Lung microvascular endothelial cell (primary cell): ENCODE measurements around the gene IGF1R. TPM values are rescaled to one million over a fixed set of nuclear protein-coding genes. Genes with fewer than 3 reads are reported as not detected.
A peak's percentile ranks its signal among the peaks of the same experiment; 100 is the strongest.

Experiments
- DNase-seq, 2 donors: peaks; one replicate each; pipeline versions ENCODE4 v3.0.0 to v3.0.0-alpha.2; 2010; ENCODE audit warnings: low read depth in 2 of 2
- total RNA-seq: library from RNA; depleted of rRNA; stranded (reverse); fragments of >200 nt; gene quantifications from 2 replicates; pipeline ENCODE4 v1.2.1, GENCODE V29; 2014

The IGF1R gene
- total RNA-seq, 1 donor from 2014 or later, result 20.4 TPM

- no peak for DNase-seq
These were observed 206.9 kb downstream of the IGF1R start for GRCh38 chr15:98855067-98855814.

GRCh38 chr15:98855815-98856531 lies 207.6 kb downstream of the IGF1R start:
- no peak for DNase-seq

- DNase-seq, result no peak
These were observed 208.2 kb downstream of the IGF1R start for GRCh38 chr15:98856532-98856907.

- peak; percentile 15 to 49 for DNase-seq
These were observed 210.3 kb downstream of the IGF1R start for GRCh38 chr15:98858610-98859023.

GRCh38 chr15:98859149-98859548 lies 210.8 kb downstream of the IGF1R start:
- DNase-seq, result no peak

- DNase-seq, result no peak
These were observed 212.1 kb downstream of the IGF1R start for GRCh38 chr15:98860281-98861041.

GRCh38 chr15:98861188-98861587 lies 212.8 kb downstream of the IGF1R start:
- DNase-seq, result no peak

GRCh38 chr15:98863983-98864382 lies 215.6 kb downstream of the IGF1R start:
- no peak for DNase-seq

- DNase-seq, result peak; percentile 73 to 81
These were observed 217.3 kb downstream of the IGF1R start for GRCh38 chr15:98865397-98866339.

- peak; percentile 85 to 91 for DNase-seq
These were observed 218.2 kb downstream of the IGF1R start for GRCh38 chr15:98866511-98866910.

- DNase-seq, result no peak
These were observed 220.2 kb downstream of the IGF1R start for GRCh38 chr15:98868564-98868963.

- DNase-seq, result no peak
These were observed 222.4 kb downstream of the IGF1R start for GRCh38 chr15:98870788-98871187.

GRCh38 chr15:98872774-98873173 lies 224.4 kb downstream of the IGF1R start:
- no peak for DNase-seq

GRCh38 chr15:98873441-98874218 lies 225.3 kb downstream of the IGF1R start:
- no peak for DNase-seq

- no peak for DNase-seq
These were observed 226.0 kb downstream of the IGF1R start for GRCh38 chr15:98874370-98874769.

- DNase-seq, result no peak
These were observed 226.4 kb downstream of the IGF1R start for GRCh38 chr15:98874773-98875172.

GRCh38 chr15:98875309-98875708 lies 227.0 kb downstream of the IGF1R start:
- no peak for DNase-seq

GRCh38 chr15:98876451-98877369 lies 228.4 kb downstream of the IGF1R start:
- DNase-seq, result no peak

- DNase-seq, result no peak
These were observed 229.8 kb downstream of the IGF1R start for GRCh38 chr15:98878172-98878571.
